ENCODE results near the gene CYTL1. TPM values are rescaled to one million over a fixed set of nuclear protein-coding genes. Genes with fewer than 3 reads are reported as not detected.

Gene CYTL1
- total RNA-seq, 1 donor from 2014 or later, result 2.0 TPM

- H3K4me3 ChIP-seq, result peak overlapping the region in 1 of 2 donors; percentile 38
- peaks cover 6% of the 10 kb centered on the region for H3K4me1 ChIP-seq
- H3K36me3 ChIP-seq, result no peaks in the 10 kb centered on the region
- TF ChIP-seq CTCF (IDR thresholded peaks at IDR 0.05), result no peak
- no peak for TF ChIP-seq POLR2AphosphoS5 (IDR thresholded peaks at IDR 0.05; ENCODE audit: insufficient read depth in 1 of 2, low read depth in 1 of 2)
- TF ChIP-seq POLR2A (IDR thresholded peaks at IDR 0.05), result no peak
- DNase-seq (ENCODE audit: extremely low spot score in 2 of 2), result peak in 1 of 2 donors; percentile 83
- intact Hi-C loops (cut with DNase I), result no loop called here
- no peaks in the 10 kb centered on the region for H3K9me3 ChIP-seq
- no peaks in the 10 kb centered on the region for H3K27me3 ChIP-seq
- no peak overlapping the region for H3K27ac ChIP-seq
Measured at GRCh38 chr4:5019796-5020195, 538 bp upstream of the CYTL1 start.

GRCh38 chr4:5018603-5019002 lies 655 bp downstream of the CYTL1 start:
- H3K9me3 ChIP-seq, result no peaks in the 10 kb centered on the region
- no peaks in the 10 kb centered on the region for H3K36me3 ChIP-seq
- TF ChIP-seq CTCF (IDR thresholded peaks at IDR 0.05), result no peak
- no peak for TF ChIP-seq POLR2A (IDR thresholded peaks at IDR 0.05)
- TF ChIP-seq POLR2AphosphoS5 (IDR thresholded peaks at IDR 0.05; ENCODE audit: insufficient read depth in 1 of 2, low read depth in 1 of 2), result no peak
- H3K4me3 ChIP-seq, result no peak overlapping the region
- H3K27me3 ChIP-seq, result no peaks in the 10 kb centered on the region
- no peak overlapping the region for H3K27ac ChIP-seq
- intact Hi-C loops (cut with DNase I), result no loop called here
- H3K4me1 ChIP-seq, result peaks cover 6% of the 10 kb centered on the region
- DNase-seq (ENCODE audit: extremely low spot score in 2 of 2), result no peak

- Histone ChIP-seq H3K4me3 (no peak overlapping the region), H3K27me3 (no peaks in the 10 kb centered on the region), H3K36me3 (no peaks in the 10 kb centered on the region), H3K4me1 (peaks cover 6% of the 10 kb centered on the region), H3K9me3 (no peaks in the 10 kb centered on the region), H3K27ac (no peak overlapping the region)
- intact Hi-C loops (cut with DNase I), result no loop called here
- no peak for DNase-seq (ENCODE audit: extremely low spot score in 2 of 2)
- no peak for TF ChIP-seq CTCF (IDR thresholded peaks at IDR 0.05)
- no peak for TF ChIP-seq POLR2A (IDR thresholded peaks at IDR 0.05)
- TF ChIP-seq POLR2AphosphoS5 (IDR thresholded peaks at IDR 0.05; ENCODE audit: insufficient read depth in 1 of 2, low read depth in 1 of 2), result no peak
Measured at GRCh38 chr4:5018096-5018495, 1.2 kb downstream of the CYTL1 start.

- no peaks in the 10 kb centered on the region for H3K36me3 ChIP-seq
- TF ChIP-seq POLR2AphosphoS5 (IDR thresholded peaks at IDR 0.05; ENCODE audit: insufficient read depth in 1 of 2, low read depth in 1 of 2) (no peak), CTCF (IDR thresholded peaks at IDR 0.05) (no peak), POLR2A (IDR thresholded peaks at IDR 0.05) (no peak)
- intact Hi-C loops (cut with DNase I), result no loop called here
- no peak overlapping the region for H3K27ac ChIP-seq
- no peaks in the 10 kb centered on the region for H3K27me3 ChIP-seq
- DNase-seq (ENCODE audit: extremely low spot score in 2 of 2), result peak; percentile 42 to 55
- H3K4me1 ChIP-seq, result peaks cover 2% of the 10 kb centered on the region
- H3K4me3 ChIP-seq, result no peak overlapping the region
- H3K9me3 ChIP-seq, result no peaks in the 10 kb centered on the region
Measured at GRCh38 chr4:5014007-5014682, 5.1 kb downstream of the CYTL1 start.

- intact Hi-C loops (cut with DNase I), result no loop called here
- H3K9me3 ChIP-seq, result no peaks in the 10 kb centered on the region
- no peak for DNase-seq (ENCODE audit: extremely low spot score in 2 of 2)
- H3K27ac ChIP-seq, result no peak overlapping the region
- no peaks in the 10 kb centered on the region for H3K36me3 ChIP-seq
- TF ChIP-seq POLR2A (IDR thresholded peaks at IDR 0.05), result no peak
- TF ChIP-seq POLR2AphosphoS5 (IDR thresholded peaks at IDR 0.05; ENCODE audit: insufficient read depth in 1 of 2, low read depth in 1 of 2), result no peak
- TF ChIP-seq CTCF (IDR thresholded peaks at IDR 0.05), result no peak
- H3K4me1 ChIP-seq, result no peaks in the 10 kb centered on the region
- no peaks in the 10 kb centered on the region for H3K27me3 ChIP-seq
- H3K4me3 ChIP-seq, result no peak overlapping the region
Measured at GRCh38 chr4:5012958-5013357, 6.3 kb downstream of the CYTL1 start.

Data from vagina (tissue), 2 donors.